NCI-H1694 (cell line): ENCODE measurements around the gene CDH23.

Experiments used
- DNase-seq: peaks from one replicate; lab custom pipeline; 2025; lab: John Stamatoyannopoulos, UW

CDH23 gene

DNA sequence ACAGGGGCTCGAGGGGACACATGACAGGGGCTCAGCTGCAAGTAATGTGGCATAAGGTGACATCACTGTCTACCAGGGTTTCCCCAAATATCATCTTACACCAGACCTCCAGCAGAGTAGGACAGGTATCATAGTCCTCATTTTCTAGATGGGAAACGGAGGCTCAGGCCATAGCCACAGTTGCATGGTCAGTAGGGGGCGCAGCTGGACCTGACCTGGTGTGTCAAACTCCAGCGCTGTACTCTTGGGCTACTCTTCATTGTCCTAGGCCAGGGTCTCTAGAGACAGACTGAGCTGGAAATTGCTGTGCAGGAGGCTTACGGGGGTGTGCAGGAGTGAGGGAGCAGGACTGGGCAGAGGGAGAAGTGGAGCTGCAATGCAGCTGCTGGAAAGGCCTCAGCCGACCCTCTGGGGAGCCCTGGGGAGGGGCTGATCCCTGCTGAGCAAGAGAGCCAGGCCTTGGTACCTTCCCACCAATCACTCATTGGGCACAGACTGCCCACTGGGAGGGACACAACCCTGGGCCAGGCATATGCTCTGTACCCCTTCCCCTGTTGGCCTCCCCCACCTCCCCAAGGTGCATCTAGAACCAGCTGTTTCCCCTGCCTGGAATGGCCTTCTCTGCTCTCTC lies 89.9 kb downstream of the CDH23 start:
- no peak for DNase-seq

- no peak for DNase-seq
Observed at GRCh38 chr10:71487726-71488125, 91.0 kb downstream of the CDH23 start.

- DNase-seq = no peak
Observed at GRCh38 chr10:71489077-71489476, 92.4 kb downstream of the CDH23 start.

DNA sequence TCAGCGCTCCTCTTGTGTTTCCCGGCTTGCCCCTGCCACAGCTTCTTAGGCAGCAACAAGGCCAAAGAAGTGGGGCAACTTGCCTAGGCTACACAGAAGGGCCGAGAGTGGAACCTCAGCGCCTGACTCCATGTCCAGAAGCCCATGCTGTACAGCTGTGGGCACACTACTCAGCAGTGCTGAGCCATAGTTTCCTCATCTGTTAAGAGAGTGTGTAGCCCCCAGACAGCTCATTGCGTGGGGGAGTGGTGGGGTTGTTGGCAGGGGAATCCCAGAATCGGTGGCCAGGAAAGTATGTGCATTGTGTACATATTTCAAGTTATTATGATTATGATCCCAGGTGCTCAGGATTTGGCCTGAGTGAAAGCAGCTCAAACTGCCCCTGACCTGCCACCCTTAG lies 96.2 kb downstream of the CDH23 start:
- DNase-seq = no peak

DNA sequence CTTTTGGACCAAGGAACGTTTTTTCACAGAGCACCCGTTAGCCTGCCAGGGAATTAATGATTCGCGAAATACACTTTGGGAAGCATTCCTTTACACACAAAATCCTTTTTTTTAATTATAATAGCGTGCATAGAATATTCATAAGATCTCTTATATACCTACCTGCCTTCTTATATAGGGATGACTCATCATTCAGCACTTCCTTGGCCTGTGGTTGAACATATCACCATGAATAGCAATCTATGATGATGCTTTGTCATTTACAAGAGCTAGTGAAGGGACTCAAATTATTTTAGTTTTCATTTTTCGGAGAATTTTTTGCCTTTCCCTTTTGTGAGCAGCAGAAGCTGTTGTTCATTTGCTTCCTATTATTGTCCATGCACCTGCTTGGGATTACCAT lies 97.0 kb downstream of the CDH23 start:
- DNase-seq = no peak

- DNase-seq = no peak
Observed at GRCh38 chr10:71494476-71494875, 97.8 kb downstream of the CDH23 start.

DNA sequence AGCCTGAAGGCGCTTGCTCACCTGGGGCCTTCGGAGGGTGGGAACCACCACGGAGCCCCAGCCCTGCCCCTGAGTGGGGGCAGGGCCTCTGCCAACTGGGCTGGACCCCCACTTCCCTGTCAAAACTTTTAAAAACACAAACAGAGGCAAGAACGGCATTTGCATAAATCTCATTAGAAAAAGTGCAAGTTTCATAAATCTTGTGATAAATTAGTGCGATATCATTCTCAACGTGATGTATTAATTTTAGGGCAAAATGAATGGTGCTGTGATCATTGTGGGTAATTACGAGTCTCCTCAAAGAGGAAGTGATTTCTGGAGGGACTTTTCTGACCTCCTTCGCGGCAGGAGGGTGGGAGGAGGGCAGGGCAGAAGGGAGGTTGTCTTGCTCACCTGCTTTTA lies 98.3 kb downstream of the CDH23 start:
- no peak for DNase-seq

DNA sequence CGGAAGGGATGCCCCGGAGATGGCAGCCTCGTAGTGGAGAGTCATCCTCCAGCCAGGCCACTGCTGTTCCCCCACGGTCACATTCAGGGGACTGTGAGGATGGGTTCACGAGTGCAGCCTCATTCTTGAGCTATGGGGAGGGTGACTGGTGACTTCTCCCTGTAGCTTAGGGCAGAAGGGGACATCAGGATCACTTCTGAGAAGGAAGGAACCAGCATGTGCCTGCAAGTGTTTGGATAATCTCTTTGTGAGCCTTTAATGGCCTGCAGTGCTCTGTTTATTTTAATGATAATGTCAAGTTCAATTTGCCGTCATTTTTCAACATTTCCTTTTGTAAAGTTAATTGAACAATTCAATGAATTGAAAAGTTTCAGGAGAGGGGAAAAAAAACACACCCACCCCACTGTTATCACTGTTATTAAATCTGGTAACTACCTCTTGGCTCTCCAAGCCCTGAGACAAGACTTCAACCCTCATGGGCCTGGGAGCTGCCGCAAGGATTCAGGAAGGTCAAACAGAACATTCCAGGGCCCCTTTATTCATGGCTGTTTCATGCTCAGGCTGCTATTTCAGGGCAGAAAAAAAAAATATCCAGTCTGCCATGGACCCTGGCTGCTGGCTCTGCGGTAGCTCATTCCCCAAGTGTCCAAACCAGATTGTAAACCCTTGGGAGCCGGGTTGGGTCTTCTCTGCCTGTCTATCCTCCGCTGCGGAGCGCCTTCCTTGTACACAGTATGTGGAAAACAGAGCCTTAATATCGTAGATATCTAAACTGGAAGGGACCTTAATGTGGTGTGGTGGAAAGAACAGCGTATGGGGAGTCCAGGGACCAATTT lies 100.4 kb downstream of the CDH23 start:
- DNase-seq = no peak

- no peak for DNase-seq
Observed at GRCh38 chr10:71497763-71498326, 101.1 kb downstream of the CDH23 start.

- no peak for DNase-seq
Observed at GRCh38 chr10:71501402-71501801, 104.7 kb downstream of the CDH23 start.

GRCh38 chr10:71502190-71502589 lies 105.5 kb downstream of the CDH23 start:
- no peak for DNase-seq

DNA sequence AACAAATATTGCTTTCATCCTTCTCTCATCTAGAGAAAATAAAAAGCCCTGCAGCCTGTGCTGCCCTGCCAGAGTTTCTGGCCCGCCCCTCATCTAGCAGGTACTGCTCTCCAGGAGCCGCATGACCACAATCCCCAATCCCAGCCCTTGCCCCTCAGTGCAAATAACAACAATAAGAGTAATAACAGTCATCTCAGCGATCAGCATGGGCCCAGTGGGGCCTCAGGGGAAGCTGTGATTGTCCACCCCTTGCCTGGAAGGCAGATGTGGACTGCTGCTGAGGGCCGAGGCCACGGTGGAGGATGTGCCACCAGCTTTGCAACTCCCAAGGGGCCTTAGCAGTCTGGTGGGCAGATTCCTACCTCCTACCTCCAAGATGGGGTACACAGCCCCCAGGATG lies 106.1 kb downstream of the CDH23 start:
- no peak for DNase-seq

DNA sequence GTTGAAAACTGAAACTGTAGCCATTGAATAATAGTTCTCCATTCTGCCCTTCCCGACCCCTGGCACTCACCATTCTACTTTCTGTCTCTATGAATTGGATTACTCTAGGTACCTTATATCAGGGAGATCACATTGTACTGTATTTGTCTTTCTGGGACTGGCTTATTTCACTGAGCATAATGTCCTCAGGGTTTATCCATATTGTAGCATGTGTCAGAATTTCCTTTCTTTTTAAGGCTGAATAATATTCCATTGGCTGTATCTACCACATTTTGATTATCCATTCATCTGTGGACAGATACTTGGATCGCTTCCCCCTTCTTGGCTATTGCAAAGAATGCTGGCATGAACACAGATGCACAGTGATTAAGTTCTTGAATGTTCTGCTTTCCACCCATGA lies 107.4 kb downstream of the CDH23 start:
- no peak for DNase-seq

DNA sequence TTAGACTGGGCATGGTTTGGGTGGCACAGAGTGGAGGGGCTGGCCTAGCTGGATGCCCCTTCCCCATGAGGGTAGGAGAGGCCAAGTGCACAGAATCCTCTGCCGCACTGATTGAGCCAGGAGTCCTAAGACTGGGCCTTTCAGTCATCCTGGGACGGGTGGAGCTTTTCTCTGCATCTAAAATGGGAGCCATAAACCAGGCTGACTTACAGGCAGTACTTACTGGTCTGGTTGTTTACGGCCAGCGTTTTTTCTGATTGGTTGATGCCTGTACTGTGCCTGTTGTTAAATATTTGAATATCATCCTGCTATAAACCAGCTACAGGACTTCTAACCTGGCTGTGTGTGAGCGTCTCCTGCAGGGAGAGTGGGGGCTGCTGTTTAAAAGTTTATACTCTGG lies 107.8 kb downstream of the CDH23 start:
- DNase-seq = no peak

- DNase-seq = no peak
Observed at GRCh38 chr10:71505862-71506261, 109.1 kb downstream of the CDH23 start.

- DNase-seq = no peak
Observed at GRCh38 chr10:71509444-71509843, 112.7 kb downstream of the CDH23 start.

GRCh38 chr10:71511206-71511605 lies 114.5 kb downstream of the CDH23 start:
- no peak for DNase-seq

DNA sequence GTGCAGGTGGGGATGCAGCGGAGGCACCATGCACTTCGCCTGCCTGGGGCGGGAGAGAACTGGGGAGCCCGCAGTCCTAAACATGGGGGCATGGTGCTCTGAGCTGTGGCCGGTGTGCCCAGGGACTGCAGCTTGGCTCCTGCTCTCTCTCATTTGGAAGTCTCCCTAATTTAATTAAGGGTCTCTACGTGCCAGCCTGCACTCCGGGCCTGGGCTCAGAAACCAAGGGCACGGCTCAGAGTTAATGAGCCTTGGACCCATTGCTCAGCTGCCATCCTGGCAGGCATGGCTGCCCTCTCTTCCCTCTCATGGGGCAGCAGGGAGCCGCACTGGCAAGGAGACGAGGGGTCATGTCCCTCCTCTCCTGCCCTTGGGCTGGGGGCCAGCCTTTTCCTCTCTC lies 115.6 kb downstream of the CDH23 start:
- DNase-seq = no peak

DNA sequence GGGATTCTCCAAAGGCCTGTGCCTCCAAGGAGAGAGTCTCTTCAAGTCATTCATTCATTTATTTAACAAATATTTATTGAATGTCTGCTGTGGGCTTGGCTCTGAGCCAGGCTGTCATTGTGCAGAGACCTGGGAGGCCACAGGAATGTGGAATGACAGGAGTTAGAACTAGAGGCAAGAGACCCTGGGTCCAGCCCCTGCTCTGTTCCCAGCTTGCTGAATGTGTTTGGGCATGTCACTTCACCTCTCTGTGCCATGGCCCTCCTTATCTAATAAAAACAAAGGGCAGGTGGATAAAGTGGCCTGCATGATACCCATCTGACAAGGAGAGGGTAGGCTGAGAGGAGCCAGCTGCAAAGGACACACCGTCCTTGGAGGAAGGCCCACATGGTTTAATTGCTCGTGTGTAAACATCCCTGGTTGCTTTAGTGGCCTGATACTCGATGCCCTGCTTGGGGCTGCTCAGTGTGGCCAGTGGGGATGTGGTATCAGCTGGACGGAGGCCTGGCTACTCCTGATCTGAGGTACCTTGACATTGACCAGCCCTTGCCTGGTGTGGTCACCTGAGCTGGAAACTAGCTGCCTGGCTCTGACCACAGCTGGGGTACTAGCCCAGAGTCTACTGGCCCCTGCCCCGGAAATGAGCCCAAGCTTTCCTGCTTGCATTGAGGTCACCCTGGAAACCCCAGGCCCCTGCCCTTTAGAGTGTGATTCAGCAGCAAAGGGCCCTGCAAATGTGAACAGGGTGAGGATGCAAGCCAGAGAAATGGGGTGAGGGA lies 116.2 kb downstream of the CDH23 start:
- DNase-seq = no peak

DNA sequence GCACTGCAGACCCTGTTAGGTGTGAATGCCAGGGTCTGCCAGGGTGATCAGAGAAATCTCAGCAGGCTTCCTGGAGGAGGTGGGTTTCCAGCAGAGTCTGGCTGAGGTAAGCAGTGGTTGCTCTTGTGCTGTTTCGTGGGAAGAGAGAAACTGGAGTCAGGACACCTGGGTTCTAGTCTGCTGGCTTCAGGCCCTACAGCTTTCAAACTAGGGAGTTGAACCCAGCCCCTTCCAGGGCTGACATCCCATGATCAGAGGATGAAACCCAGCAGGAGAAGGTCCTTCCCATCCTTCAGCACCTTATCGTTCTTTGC lies 116.8 kb downstream of the CDH23 start:
- no peak for DNase-seq

DNA sequence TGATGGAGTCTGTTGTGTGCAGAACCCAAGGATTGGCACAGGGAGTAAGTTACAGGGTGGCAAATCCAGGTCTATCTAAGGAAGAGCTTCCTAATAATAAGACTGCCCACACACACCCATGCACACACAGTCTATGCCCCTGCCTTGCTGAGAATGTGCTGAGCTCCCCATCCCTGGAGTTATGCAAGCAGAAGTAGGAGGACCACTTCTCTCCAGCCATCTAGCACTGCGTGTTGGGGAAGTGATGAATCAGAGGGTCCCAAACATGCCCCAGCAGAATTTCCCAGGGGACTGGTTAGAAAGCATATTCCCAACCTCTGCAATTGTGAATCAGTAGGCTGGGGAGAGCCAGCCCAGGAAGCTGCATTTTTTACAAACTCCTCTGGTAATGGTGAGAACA lies 117.2 kb downstream of the CDH23 start:
- no peak for DNase-seq

- DNase-seq = no peak
Observed at GRCh38 chr10:71515531-71516172, 118.9 kb downstream of the CDH23 start.
